ENCODE results near the gene RANBP10.
"Not testable (repeated sequence)": the region's sequence is repeated elsewhere in the genome, so short reads cannot be mapped to it uniquely, and the experiment has no call there.

Gene RANBP10

GRCh38 chr16:67708368-67708771, 98.0 kb downstream of the RANBP10 start:
- DNase-seq = no peak

DNA sequence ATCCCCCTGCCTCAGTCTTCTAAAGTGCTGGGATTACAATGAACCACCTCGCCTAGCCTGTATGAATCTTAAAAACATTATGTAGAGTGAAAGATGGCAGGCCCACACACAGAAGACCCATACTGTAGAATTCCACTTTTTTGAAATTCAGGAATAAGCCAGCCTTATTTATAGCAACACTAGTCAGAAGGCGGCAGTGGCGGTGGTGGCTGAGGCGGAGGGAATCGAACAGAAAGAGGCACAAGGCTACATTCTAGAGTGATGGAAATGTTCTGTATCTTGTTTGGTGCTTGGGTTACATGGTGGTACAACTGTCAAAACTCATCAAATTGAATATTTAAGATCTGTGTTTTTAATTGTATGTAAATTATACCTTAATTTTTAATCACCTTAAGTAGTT, 98.6 kb downstream of the RANBP10 start:
- no peak for DNase-seq

DNA sequence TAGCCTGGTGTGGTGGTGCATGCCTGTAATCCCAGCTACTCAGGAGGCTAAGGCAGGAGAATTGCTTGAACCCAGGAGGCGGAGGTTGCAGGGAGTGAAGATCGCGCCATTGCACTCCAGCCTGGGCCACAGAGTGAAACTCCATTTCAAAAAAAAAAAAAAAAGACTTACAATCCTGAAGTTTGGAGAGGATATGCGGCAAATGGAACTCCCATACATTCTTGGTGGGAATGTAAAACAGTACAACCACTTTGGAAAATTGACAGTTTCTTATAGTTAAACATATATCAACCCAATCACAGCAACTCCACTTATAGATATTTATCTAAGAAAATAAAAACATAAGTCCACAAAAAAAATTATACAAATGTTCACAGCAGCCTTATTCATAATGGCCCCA, 99.2 kb downstream of the RANBP10 start:
- no peak for DNase-seq

DNA sequence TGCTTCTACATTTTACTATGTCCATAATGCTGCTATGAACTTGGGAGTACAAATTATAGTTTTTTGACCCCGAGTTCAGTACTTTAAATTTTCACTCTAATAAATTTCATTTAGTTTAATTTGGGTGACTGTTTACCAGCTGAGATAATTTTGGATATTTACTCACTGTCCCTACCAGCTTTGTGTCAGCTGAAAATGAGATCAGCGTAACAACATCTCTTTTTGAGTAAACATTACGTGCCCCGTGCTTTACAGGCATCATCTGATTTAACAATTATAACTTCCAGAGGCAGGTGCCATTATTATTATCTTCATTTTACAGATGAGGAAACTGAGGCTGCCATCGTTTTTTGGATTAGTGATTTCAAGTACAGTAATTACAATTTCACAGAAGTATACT, 102.2 kb downstream of the RANBP10 start:
- no peak for DNase-seq

- no peak for DNase-seq
These were observed 102.7 kb downstream of the RANBP10 start for GRCh38 chr16:67703626-67704025.

DNA sequence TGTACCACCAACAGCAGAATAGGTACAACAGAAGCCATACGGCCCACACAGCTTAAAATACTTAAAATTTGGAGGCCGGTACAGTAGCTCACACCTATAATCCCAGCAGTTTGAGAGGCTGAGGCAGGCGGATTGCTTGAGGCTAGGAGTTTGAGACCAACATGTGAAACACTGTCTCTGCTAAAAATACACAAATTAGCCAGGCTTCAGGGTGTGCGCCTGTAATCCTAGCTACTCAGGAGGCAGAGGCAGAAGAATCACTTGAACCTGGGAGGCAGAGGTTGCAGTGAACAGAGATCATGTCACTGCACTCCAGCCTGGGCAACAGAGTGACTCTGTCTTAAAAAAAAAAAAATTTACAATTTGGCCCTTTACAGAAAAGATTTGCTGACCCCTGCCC, 104.2 kb downstream of the RANBP10 start:
- DNase-seq = no peak

- no peak for DNase-seq
These were observed 104.9 kb downstream of the RANBP10 start for GRCh38 chr16:67701420-67701819.

- no peak for DNase-seq
These were observed 107.1 kb downstream of the RANBP10 start for GRCh38 chr16:67699265-67699664.

DNA sequence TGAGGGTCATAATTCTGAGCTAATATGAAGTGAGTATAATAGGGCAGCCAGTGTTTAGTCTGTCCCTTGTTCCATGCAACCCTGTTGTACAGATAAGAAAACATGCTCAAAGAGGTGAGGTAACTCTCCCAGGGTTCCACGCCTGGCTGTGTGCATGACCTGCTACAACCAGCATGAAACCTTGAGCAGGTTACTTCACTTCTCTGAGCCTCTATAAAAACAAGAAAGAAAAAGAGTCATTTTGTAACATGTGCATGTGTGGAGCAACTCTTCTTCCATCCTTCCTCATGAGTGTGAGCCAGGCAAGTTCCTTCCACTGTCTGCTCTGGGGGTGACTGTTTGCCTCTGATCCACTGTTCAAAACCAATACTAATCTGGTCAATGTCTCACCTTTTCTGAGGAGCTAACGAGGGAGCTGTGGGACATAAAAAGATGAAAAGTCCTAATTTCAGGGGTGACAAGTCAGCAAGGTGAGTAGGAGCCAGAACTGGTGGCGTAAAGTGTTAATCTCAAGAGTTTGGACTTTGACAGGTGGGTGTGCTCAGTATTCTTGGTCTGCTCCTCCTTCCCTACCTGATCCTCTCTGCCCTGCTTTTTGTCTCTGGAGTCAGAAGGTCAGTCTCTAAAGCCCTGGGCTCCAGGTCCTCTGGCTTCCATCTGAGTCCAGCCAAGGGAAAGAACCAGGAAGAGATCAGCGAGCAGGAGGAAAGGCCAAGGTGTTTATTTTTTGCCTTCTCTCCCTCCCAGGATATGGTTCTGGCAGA, 108.8 kb downstream of the RANBP10 start:
- DNase-seq = peak; percentile 79 to 82

- DNase-seq = no peak
These were observed 111.7 kb downstream of the RANBP10 start for GRCh38 chr16:67694611-67695010.

DNA sequence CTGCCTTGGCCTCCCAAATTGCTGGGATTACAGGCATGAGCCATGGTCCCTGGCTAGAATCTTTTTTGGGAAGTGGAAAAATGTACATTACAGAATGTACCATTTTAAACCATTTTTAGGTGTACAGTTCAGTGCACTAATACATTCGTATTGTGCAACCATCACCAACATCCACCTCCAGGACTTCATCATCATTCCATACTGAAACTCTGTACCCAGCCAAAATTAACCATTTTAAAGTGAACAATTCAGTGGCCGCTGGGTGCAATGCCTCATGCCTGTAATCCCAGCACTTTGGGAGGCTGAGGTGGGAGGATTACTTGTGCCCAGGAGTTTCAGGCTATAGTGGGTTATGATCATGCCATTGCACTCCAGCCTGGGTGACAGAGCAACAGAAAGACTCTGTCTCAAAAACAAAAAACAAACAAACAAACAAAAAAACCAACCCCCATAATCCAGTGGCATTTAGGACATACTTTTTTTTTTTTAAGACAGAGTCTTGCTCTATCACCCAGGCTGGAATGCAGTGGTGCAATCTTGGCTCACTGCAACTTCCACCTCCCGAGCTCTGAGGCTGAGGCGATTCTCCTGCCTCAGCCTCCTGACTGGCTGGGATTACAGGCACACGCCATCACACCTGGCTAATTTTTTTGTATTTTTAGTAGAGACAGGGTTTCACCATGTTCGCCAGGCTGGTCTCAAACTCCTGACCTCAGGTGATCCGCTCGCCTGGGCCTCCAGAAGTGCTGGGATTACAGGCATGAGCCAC, 112.7 kb downstream of the RANBP10 start:
- DNase-seq = not testable (repeated sequence)

- no peak for DNase-seq
These were observed 120.8 kb downstream of the RANBP10 start for GRCh38 chr16:67685388-67686112.

DNA sequence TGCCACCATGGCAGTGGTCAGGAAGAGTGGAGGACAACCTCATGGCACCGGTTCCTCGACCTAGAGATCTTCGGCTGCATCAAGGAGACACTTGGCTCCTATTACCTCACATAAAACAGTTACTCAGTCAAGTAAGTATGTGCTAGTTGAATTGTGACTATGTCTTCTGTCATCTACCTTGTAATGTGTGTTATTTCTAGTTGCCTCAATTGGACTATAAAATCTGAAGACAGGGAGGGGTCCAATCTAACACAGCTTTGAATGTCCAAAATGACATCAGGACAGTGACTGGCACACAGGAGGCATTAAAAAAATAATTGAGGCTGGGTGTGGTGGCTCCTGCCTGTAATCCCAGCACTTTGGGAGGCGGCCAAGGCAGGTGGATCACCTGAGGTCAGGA, 122.6 kb downstream of the RANBP10 start:
- DNase-seq = no peak

- no peak for DNase-seq
These were observed 126.1 kb downstream of the RANBP10 start for GRCh38 chr16:67679935-67680897.

DNA sequence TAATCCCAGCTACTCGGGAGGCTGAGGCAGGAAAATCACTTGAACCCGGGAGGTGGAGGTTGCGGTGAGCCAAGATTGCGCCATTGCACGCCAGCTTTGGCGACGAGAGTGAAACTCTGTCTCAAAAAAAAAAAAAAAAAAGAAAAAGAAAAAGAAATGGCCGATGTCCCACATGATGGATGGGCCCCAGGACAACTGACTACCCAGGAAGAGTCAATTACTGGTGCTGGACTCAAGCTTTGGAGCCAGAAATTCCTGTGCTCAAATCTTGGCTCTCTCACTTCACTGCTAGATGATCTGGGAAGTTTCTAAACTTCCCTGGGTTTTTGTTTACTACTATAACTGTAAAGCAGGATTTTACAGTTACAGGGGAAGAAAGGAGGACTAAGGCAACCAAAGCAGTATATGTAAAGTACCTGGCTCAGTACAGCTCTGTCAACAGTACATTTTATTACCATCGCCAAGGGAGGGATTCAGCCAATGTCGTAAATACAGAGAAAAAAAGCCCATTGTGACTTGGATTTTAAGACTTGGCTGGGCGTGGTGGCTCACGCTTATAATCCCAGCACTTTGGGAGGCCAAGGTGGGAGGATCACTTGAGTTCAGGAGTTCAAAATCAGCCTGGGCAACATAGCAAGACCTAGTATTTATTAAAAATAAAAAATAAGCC, 127.9 kb downstream of the RANBP10 start:
- DNase-seq = no peak

DNA sequence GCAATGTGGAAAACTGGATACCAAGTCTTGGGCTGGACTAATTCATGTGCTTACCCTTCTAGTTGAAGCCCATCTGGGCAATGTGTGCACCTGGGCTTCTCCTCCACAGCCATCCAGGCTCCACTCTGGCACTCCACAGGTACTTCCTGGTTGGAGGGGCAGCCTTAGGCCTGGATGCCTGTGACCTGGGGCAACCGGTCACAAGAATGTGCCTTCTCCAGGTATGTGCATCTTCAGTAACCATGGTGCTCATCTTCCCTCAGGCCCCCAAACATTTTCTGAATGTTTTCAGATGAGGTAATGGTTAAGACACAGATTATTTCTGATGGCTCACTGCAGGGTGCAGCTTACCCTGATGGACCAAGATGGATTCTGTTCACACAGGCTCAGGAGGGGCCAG, 128.6 kb downstream of the RANBP10 start:
- no peak for DNase-seq

DNA sequence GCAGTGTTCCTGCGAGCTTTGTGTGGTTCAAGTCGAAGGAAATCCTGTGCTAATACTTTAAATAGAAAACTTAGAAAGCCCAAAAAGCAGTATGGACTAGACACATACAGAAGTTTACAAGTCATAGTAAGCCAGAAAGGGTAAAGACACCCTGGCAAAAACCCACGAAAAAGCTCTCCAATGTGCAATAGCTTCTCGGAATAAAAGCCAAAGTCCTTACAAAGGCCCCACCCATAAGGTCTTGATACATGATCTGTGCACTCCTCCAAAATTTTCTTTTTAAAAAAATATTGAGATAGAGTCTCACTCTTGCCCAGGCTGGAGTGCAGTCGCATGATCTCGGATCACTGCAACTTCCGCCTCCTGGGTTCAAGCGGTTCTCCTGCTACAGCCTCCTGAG, 129.4 kb downstream of the RANBP10 start:
- no peak for DNase-seq

- no peak for DNase-seq
These were observed 129.8 kb downstream of the RANBP10 start for GRCh38 chr16:67676516-67676915.

DNA sequence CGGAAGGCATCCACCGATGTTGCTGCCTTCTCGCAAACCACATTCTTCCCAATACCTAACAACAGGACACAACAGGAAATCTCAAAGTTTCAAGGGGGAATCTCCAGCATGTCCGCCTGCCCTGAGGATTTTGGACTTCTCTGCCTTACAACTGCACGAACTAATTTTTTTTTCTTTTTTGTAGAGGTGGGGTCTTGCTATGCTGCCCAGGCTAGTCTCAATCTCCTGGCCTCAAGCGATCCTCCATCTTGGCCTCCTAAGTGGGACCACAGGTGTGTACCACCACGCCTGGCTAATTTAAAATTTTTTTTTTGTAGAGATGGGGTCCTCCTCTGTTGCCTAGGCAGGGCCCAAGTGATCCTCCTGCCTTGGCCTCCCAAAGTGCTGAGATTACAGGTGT, 130.4 kb downstream of the RANBP10 start:
- no peak for DNase-seq

GRCh38 chr16:67675579-67675935, 130.8 kb downstream of the RANBP10 start:
- no peak for DNase-seq

DNA sequence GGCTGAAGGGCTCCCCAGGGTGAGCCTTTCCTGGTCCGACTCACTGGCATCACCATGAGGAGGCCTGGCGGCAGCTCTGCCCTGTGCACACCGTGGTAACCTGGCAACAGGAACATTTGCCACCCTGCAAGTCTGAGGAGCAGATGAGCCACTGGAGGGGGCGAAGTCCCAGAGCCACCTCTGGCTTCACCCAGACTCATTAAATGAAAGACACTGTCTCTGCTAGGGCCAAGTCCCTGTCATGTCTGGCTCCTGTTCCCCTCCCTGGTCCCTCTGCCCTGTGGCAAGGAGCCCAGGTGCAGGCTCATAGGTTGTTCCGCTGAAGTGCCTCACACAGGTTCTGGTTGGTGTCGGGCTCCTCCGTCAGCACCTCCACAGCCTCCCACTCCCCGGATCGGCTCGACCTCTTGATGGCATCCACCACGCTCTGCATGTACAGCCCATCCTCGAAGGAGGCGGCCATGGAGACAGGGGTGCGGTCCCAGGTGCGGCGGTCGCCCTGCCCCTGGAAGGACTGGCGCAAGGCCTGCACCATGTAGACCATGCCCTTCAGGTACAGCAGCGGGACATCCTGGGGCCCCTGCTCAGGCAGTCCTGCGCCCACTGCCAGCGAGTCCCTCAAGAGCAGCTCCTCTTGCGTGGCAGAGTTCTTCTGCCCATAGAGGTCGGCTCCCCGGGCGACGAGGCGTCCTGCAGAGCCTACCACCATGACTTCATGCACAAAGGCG, 131.3 kb downstream of the RANBP10 start:
- no peak for DNase-seq

Measured in AML-193 (cell line).